NCI-H187 treated with DMSO at 0.1 percent for 48 hours (cell line): ENCODE measurements around the gene MTHFD1L.
"Not testable (repeated sequence)": the region's sequence is repeated elsewhere in the genome, so short reads cannot be mapped to it uniquely, and the experiment has no call there.

Experiments
- DNase-seq: peaks from one replicate; lab custom pipeline; 2025; lab: John Stamatoyannopoulos, UW

MTHFD1L gene

DNA sequence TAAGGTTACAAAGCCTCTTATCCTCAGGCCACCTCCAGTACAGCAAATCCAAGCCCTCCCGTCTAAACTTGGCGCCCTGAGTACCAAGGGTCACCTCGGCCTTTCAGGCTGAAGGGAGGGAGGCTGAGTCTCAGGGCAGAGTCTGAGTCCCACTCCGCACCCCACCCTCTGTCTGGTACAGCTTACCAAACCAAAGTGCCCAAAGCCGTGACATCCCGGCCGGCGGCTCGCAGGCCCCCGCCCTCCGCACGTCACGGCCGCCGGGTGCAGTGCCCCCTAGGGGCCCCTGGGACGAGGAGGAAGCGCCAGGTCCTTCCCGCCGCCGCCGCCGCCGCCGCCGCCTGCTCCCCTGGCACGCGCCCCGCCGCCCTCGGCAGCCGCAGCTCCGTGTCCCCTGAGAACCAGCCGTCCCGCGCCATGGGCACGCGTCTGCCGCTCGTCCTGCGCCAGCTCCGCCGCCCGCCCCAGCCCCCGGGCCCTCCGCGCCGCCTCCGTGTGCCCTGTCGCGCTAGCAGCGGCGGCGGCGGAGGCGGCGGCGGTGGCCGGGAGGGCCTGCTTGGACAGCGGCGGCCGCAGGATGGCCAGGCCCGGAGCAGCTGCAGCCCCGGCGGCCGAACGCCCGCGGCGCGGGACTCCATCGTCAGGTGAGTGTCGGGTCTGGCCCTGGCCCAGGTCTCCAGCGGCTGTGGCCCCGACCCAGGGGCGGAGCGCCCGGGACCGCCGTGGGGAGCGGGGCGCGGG lies at the start of gene MTHFD1L:
Gene MTHFD1L (plus strand): TSS at position 297 of the 741 bp plus-strand sequence. CDS start 121 bp downstream, at position 418.
- no peak for DNase-seq

DNA sequence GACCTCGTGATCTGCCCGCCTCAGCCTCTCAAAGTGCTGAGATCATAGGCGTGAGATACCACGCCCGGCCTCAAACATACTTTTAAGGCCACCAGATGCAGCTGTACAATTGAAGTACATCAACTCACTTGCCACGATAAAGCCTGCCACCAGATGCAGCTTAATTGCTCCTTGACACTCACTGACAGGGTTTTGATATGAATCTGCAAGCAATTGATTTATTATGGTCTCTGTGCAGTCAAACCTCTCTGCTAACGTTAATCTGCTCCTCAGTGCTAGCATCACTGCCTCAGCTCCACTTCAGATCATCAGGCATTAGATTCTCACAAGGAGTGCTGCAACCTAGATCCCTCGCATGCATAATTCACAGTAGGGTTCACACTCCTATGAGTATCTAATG lies 48.9 kb upstream of the MTHFD1L start:
- DNase-seq: not testable (repeated sequence)

DNA sequence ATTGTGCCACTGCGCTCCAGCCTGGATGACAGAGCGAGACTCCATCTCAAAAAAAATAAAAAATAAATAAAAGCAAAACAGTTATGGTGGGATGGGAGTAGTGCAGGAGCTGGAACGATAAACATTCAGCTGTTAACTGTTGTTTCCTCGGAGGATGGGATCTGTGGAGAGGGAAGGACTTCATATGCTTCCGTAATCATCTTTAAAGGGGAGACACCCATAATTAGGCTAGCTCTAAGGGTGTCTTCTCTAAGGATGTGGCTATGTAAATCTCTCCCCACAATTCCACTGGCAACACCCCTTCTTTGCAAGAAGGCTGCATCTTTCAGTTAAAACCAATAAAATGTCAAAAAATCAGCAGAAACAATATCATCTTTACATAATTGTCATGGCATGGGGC lies 42.6 kb upstream of the MTHFD1L start:
- DNase-seq: no peak

GRCh38 chr6:150826788-150827187 lies 38.7 kb upstream of the MTHFD1L start:
- no peak for DNase-seq

DNA sequence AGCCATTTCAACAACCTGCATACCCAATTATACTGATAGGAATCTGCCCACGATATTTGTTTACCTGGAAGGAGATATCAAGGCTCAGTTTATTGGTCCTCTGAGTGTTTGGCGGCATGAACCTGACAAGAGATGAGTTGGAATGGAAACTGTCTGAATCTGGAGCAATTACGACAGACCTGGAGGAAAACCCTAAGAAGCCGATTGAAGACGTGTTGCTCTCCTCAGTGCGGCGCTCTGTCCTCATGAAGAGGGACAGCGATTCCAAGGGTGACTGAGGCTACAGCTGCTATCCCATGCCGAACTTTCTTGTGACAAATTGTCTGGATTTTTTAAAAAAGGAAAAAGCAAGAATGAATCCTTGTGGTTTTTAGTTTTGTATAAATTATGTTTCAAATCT lies 37.4 kb upstream of the MTHFD1L start:
- not testable (repeated sequence) for DNase-seq

- DNase-seq: no peak
These were observed 34.9 kb upstream of the MTHFD1L start for GRCh38 chr6:150830439-150831165.

- DNase-seq: no peak
These were observed 33.9 kb upstream of the MTHFD1L start for GRCh38 chr6:150831577-150831976.

- no peak for DNase-seq
These were observed 29.9 kb upstream of the MTHFD1L start for GRCh38 chr6:150835620-150836019.

DNA sequence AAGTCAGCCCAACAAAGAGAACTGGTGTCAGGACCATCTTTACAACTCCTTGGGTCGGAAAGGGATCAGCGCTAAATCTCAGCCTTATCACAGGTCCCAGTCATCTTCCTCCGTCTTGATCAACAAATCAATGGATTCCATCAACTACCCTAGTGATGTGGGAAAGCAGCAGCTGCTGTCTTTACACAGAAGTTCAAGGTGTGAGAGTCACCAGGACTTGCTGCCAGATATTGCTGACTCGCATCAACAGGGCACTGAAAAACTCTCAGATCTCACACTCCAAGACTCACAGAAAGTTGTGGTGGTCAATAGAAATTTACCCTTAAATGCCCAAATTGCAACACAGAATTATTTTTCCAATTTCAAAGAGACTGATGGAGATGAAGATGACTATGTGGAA lies 25.3 kb upstream of the MTHFD1L start:
- DNase-seq: no peak

- no peak for DNase-seq
These were observed 24.3 kb upstream of the MTHFD1L start for GRCh38 chr6:150841189-150841588.

- DNase-seq: no peak
These were observed 23.8 kb upstream of the MTHFD1L start for GRCh38 chr6:150841697-150842096.

GRCh38 chr6:150844371-150844770 lies 21.1 kb upstream of the MTHFD1L start:
- DNase-seq: no peak

DNA sequence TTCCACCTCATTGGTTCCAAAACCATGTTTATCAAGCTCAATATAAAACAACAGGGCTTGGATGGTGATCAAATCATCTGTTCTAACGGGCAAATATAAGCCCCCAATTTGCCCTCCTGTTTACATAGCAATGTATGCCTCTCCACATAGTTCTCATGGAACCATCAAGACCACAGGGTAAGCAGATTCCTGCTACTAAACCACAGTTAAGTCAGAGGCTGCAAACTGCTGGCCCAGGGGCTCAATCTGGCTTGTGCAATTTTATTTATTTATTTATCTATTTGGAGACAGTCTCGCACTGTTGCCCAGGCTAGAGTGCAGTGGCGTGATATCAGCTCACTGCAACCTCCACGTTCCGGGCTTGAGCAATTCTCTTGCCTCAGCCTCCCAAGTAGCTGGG lies 18.9 kb upstream of the MTHFD1L start:
- no peak for DNase-seq

DNA sequence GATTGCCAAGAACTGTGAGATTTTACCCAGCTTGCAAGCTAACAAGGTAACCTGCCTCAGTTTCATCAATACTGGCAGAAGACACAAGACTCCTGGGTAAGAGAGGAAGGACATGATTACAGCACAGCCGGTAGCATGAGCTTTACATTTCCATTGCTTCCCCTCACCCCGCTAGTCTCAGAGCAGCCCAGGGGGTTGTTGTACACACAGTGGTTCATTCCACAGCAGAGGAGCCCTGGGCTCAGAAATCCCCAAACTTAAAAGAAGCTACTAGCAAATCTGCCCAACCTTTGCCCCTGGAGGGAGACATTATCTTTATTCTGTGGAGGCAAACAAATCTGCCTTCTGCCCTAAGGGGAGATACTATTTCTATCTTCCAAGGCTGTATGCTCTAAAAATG lies 17.1 kb upstream of the MTHFD1L start:
- DNase-seq: no peak

DNA sequence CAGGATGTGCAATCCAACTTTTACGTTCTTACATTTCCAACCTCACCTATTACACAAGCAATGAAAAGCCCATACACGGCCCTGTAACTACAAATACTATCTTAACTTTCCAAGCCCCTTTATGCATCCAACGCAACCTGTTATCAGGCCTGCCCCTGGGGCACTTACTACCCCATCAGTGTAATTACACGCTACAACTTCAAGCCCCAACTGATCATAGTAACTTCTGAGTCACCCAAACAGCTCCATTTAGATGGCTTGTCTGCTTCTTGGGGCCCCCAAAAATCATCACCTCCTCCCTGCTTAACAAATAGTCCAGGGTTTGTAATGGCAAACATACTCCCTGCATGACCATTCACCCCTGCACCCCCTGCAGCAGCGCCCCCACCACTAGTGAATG lies 11.1 kb upstream of the MTHFD1L start:
- DNase-seq: not testable (repeated sequence)

GRCh38 chr6:150855171-150855570 lies 10.3 kb upstream of the MTHFD1L start:
- not testable (repeated sequence) for DNase-seq

- no peak for DNase-seq
These were observed 8.2 kb upstream of the MTHFD1L start for GRCh38 chr6:150857062-150857944.

- no peak for DNase-seq
These were observed 7.6 kb upstream of the MTHFD1L start for GRCh38 chr6:150857945-150858308.

DNA sequence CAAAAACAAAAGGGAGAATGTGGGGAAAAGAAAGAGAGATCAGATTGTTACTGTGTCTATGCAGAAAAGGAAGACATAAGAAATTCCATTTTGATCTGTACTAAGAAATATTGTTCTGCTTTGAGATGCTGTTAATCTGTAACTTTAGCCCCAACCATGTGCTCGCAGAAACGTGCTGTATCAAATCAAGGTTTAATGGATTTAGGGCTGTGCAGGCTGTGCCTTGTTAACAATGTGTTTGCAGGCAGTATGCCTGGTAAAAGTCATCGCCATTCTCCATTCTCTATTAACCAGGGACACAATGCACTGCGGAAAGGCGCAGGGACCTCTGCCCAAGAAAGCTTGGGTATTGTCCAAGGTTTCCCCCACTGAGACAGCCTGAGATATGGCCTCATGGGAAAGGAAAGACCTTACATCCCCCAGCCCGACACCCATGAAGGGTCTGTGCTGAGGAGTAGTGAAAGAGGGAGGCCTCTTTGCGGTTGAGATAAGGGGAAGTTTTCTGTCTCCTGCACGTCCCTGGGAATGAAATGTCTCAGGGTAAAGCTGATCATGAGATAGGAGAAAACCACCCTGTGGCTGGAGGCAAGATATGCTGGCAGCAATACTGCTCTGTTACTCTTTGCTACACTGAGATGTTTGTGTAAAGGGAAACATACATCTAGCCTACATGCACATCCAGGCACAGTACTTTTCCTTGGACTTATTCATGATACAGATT lies 3.9 kb upstream of the MTHFD1L start:
- not testable (repeated sequence) for DNase-seq

- no peak for DNase-seq
These were observed 2.1 kb upstream of the MTHFD1L start for GRCh38 chr6:150863213-150863928.

- no peak for DNase-seq
These were observed 478 bp upstream of the MTHFD1L start for GRCh38 chr6:150865043-150865405.
